WTC11 (cell line): ENCODE measurements around the gene GTPBP1. TPM values are rescaled to one million over a fixed set of nuclear protein-coding genes. Genes with fewer than 3 reads are reported as not detected.

ENCODE experiments used
- ATAC-seq: fragments of 200-7000 bp; cut with Tn5 transposase; 2 replicates; pipeline ENCODE4 v1.10.0; 2021; ENCODE audit warnings: mild to moderate bottlenecking, moderate library complexity
- CTCF ChIA-PET: fragments of 300-600 bp; sonication (Branson Sonifier 250); formaldehyde crosslinking; loops from one replicate; lab custom pipeline; 2021; ENCODE audit warnings: antibody characterized with exemption; lab: Charles Lee
- POLR2A ChIA-PET: fragments of 350-600 bp; sonication (Branson Sonifier 250); formaldehyde crosslinking; loops from one replicate; lab custom pipeline; 2021; ENCODE audit warnings: antibody characterized with exemption; lab: Charles Lee
- DNase-seq: peaks from one replicate; pipeline ENCODE4 v3.0.0; 2021; ENCODE audit warnings: low spot score
- H3K27ac Mint-ChIP-seq: 2 replicates; pipeline ENCODE4 v1.8.0; 2021; ENCODE audit warnings: mixed read lengths
- H3K27me3 Mint-ChIP-seq: 2 replicates; pipeline ENCODE4 v1.8.0; 2021; ENCODE audit warnings: low read depth, mild to moderate bottlenecking, moderate library complexity, mixed read lengths
- H3K36me3 Mint-ChIP-seq: 2 replicates; pipeline ENCODE4 v1.8.0; 2021; ENCODE audit warnings: mixed read lengths
- H3K4me1 Mint-ChIP-seq: 2 replicates; pipeline ENCODE4 v1.8.0; 2022; ENCODE audit warnings: mixed read lengths
- H3K4me3 Mint-ChIP-seq: 2 replicates; pipeline ENCODE4 v1.8.0; 2021; ENCODE audit warnings: mild to moderate bottlenecking, moderate library complexity, mixed read lengths
- H3K9me3 Mint-ChIP-seq: 2 replicates; pipeline ENCODE4 v1.8.0; 2021; ENCODE audit warnings: mixed read lengths
- ATF1 ChIP-seq: sonication (generic); formaldehyde crosslinking; IDR thresholded peaks from 2 replicates; pipeline ENCODE4 v1.8.1; 2023; ENCODE audit warnings: mild to moderate bottlenecking, moderate library complexity, missing genetic modification reagents
- CTCF ChIP-seq: fragments of 200-600 bp; IDR thresholded peaks from 2 replicates; pipeline ENCODE4 v1.8.0; 2022; ENCODE audit warnings: antibody characterized with exemption
- EMX1 ChIP-seq: fragments of 250-450 bp; sonication (Bioruptor Pico); IDR thresholded peaks from 2 replicates; pipeline ENCODE4 v1.8.0; 2021; ENCODE audit warnings: mild to moderate bottlenecking
- ETV6 ChIP-seq: sonication (generic); formaldehyde crosslinking; IDR thresholded peaks from 2 replicates; pipeline ENCODE4 v1.8.1; 2022; ENCODE audit warnings: mild to moderate bottlenecking, missing genetic modification reagents
- FOXP1 ChIP-seq: sonication (generic); formaldehyde crosslinking; IDR thresholded peaks from 2 replicates; pipeline ENCODE4 v1.8.0; 2022; ENCODE audit warnings: missing genetic modification reagents, mild to moderate bottlenecking, moderate library complexity, borderline replicate concordance
- GTF2I ChIP-seq: fragments of 250-450 bp; sonication (Bioruptor Pico); conservative IDR thresholded peaks from 2 replicates; pipeline ENCODE4 v1.4.0; 2021; ENCODE audit warnings: mild to moderate bottlenecking
- HMGA2 ChIP-seq: fragments of 250-450 bp; sonication (Bioruptor Pico); IDR thresholded peaks from 2 replicates; pipeline ENCODE4 v1.4.0; 2021; ENCODE audit warnings: mild to moderate bottlenecking, moderate library complexity
- HMGXB4 ChIP-seq: sonication (generic); formaldehyde crosslinking; IDR thresholded peaks from 2 replicates; pipeline ENCODE4 v1.8.1; 2023; ENCODE audit warnings: mild to moderate bottlenecking, moderate library complexity, missing genetic modification reagents
- IRF1 ChIP-seq: sonication (generic); formaldehyde crosslinking; IDR thresholded peaks from 2 replicates; pipeline ENCODE4 v1.8.0; 2023; ENCODE audit warnings: missing genetic modification reagents
- KAT7 ChIP-seq: sonication (generic); formaldehyde crosslinking; IDR thresholded peaks from 2 replicates; pipeline ENCODE4 v1.8.1; 2023; ENCODE audit warnings: missing genetic modification reagents, mild to moderate bottlenecking, borderline replicate concordance
- NFATC4 ChIP-seq: fragments of 250-450 bp; sonication (Bioruptor Pico); IDR thresholded peaks from 2 replicates; pipeline ENCODE4 v1.9.0; 2021; ENCODE audit warnings: mild to moderate bottlenecking
- PRRX2 ChIP-seq: fragments of 250-450 bp; sonication (Bioruptor Pico); IDR thresholded peaks from 2 replicates; pipeline ENCODE4 v1.8.0; 2021; ENCODE audit warnings: mild to moderate bottlenecking
- SOX15 ChIP-seq: fragments of 250-450 bp; sonication (Bioruptor Pico); IDR thresholded peaks from 2 replicates; pipeline ENCODE4 v1.9.0; 2021; ENCODE audit warnings: mild to moderate bottlenecking
- USF1 ChIP-seq: sonication (generic); formaldehyde crosslinking; IDR thresholded peaks from 2 replicates; pipeline ENCODE4 v1.8.0; 2022; ENCODE audit warnings: mild to moderate bottlenecking, missing genetic modification reagents
- ZNF138 ChIP-seq: sonication (generic); formaldehyde crosslinking; conservative IDR thresholded peaks from 2 replicates; pipeline ENCODE4 v1.8.1; 2022; ENCODE audit warnings: mild to moderate bottlenecking, moderate library complexity, missing genetic modification reagents
- ZNF219 ChIP-seq: sonication (generic); formaldehyde crosslinking; IDR thresholded peaks from 2 replicates; pipeline ENCODE4 v1.8.0; 2023; ENCODE audit warnings: missing genetic modification reagents, mild to moderate bottlenecking, borderline replicate concordance
- ZNF232 ChIP-seq: sonication (generic); formaldehyde crosslinking; IDR thresholded peaks from 2 replicates; pipeline ENCODE4 v1.8.0; 2022; ENCODE audit warnings: mild to moderate bottlenecking, missing genetic modification reagents
- ZNF396 ChIP-seq: fragments of 250-450 bp; sonication (Bioruptor Pico); IDR thresholded peaks from 2 replicates; pipeline ENCODE4 v1.8.0; 2021; ENCODE audit warnings: mild to moderate bottlenecking, moderate library complexity, borderline replicate concordance
- ZNF671 ChIP-seq: fragments of 250-450 bp; sonication (Bioruptor Pico); IDR thresholded peaks from 2 replicates; pipeline ENCODE4 v1.8.0; 2021; ENCODE audit warnings: mild to moderate bottlenecking
- total RNA-seq: library from RNA; stranded (reverse); gene quantifications from 3 replicates; pipeline ENCODE4 v1.2.3, GENCODE V29; 2021
- TF ChIP-seq, protein P1 (sequence below): fragments of 250-450 bp; sonication (Bioruptor Pico); IDR thresholded peaks from 2 replicates; pipeline ENCODE4 v1.9.0; 2021; ENCODE audit warnings: mild to moderate bottlenecking
- TF ChIP-seq, protein P2 (sequence below): sonication (generic); formaldehyde crosslinking; IDR thresholded peaks from 2 replicates; pipeline ENCODE4 v1.8.1; 2022; ENCODE audit warnings: low read depth, missing genetic modification reagents, borderline replicate concordance

Gene GTPBP1
- total RNA-seq, 1 experiment from 2014 or later, result 108 TPM

DNA sequence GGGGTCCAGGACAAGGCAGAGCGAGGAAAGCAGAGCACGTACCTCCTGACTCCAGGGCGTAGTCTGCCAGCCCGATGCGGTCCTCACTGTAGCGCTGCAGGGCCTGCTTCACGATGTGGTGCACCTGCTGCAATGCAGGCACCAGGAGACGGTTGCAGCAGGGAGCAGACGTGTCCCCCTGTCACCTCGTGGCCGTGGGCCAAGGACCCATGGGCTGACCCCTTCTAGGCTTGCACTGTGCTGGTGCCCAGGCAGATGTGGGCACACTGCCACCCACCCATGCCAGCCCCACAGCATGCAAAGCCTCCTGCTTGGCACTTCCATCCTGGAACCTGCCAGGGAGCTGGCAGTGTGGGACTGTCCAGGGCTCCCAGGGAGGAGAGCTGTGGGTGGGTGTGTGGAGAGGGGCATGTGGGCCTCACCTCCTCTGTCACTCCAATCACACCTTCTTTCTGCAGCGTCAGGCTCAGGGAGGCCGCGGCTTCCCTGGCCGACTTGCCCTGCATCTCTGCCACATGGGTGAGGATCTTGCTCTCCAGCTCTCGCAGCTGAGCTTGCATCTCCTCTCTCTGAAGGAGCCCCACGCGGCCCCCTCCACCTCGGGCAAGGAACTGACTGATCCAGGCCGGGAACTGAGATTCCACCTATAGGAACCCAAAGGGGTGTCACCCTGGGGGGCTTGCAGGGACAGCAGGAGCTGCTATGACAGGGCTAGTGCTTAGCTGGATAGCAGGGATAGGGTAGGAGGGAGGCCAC lies 33.7 kb downstream of the GTPBP1 start:
- ATAC-seq (no peak), DNase-seq (no peak)
- ChIA-PET CTCF (interaction anchor here (0.6 to 2.5 kb wide), 5 partner anchors 10 to 297 kb away, joined by 3 to 9 read pairs (median 4); no protein-coding TSS in a partner anchor), POLR2A (no interaction called here)
- no peak for TF ChIP-seq ZNF138 (CRISPR knock-in tag)
- TF ChIP-seq ZNF671 (CRISPR knock-in tag), result 0 out of 2 replicates have a peak, but pooled peaks have one; percentile 21
- TF ChIP-seq ETV6 (CRISPR knock-in tag), result no peak
- no peak for TF ChIP-seq PRRX2 (CRISPR knock-in tag)
- no peaks in the 10 kb centered on the region for H3K27me3 Mint-ChIP-seq
- H3K4me1 Mint-ChIP-seq, result no peaks in the 10 kb centered on the region
- peaks cover 24% of the 10 kb centered on the region for H3K36me3 Mint-ChIP-seq
- H3K27ac Mint-ChIP-seq, result no peak overlapping the region
- H3K4me3 Mint-ChIP-seq, result no peak overlapping the region
- no peaks in the 10 kb centered on the region for H3K9me3 Mint-ChIP-seq

DNA sequence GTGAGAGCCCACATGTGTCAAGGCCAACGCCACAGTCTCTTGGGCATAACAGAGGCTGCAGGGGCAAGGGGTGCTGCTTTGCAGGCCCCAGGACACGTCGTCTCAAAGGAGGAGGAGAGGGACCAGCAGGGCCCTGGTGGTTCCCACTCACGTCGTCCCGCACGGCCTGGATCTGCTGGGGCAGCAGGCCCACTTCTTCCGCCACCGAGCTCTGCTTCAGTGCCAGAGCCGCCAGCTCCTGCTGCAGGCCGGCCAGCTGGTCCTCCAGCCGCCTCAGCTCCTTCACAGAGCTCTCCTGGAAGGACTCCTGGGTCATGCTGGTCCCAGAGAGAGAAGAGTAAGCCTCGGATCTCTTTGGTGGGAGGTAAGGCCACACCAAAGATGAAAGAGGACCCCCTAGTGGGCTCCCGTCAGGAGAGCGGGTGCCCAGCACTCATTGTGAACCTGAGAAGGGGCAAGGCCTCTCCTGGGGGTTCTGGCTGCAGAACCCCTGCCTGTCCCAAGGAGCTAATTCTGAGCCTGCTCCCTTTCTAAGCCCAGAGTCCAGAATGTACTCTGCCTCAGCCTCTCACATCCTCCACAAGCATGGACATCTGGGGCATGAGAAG lies 34.5 kb downstream of the GTPBP1 start:
- Mint-ChIP-seq H3K4me3 (no peak overlapping the region), H3K27ac (no peak overlapping the region), H3K9me3 (no peaks in the 10 kb centered on the region), H3K4me1 (no peaks in the 10 kb centered on the region), H3K36me3 (peaks cover 25% of the 10 kb centered on the region), H3K27me3 (no peaks in the 10 kb centered on the region)
- DNase-seq (no peak), ATAC-seq (no peak)
- ChIA-PET CTCF (interaction anchor here (0.6 to 2.5 kb wide), 6 partner anchors 9 to 297 kb away, joined by 3 to 9 read pairs (median 4); no protein-coding TSS in a partner anchor), POLR2A (no interaction called here)
- TF ChIP-seq, protein P1, sequence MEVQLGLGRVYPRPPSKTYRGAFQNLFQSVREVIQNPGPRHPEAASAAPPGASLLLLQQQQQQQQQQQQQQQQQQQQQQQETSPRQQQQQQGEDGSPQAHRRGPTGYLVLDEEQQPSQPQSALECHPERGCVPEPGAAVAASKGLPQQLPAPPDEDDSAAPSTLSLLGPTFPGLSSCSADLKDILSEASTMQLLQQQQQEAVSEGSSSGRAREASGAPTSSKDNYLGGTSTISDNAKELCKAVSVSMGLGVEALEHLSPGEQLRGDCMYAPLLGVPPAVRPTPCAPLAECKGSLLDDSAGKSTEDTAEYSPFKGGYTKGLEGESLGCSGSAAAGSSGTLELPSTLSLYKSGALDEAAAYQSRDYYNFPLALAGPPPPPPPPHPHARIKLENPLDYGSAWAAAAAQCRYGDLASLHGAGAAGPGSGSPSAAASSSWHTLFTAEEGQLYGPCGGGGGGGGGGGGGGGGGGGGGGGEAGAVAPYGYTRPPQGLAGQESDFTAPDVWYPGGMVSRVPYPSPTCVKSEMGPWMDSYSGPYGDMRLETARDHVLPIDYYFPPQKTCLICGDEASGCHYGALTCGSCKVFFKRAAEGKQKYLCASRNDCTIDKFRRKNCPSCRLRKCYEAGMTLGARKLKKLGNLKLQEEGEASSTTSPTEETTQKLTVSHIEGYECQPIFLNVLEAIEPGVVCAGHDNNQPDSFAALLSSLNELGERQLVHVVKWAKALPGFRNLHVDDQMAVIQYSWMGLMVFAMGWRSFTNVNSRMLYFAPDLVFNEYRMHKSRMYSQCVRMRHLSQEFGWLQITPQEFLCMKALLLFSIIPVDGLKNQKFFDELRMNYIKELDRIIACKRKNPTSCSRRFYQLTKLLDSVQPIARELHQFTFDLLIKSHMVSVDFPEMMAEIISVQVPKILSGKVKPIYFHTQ (CRISPR knock-in tag), result no peak
- no peak for TF ChIP-seq ZNF219 (CRISPR knock-in tag)
- no peak for TF ChIP-seq HMGA2 (CRISPR knock-in tag)
- no peak for TF ChIP-seq USF1
- no peak for TF ChIP-seq PRRX2 (CRISPR knock-in tag)

DNA sequence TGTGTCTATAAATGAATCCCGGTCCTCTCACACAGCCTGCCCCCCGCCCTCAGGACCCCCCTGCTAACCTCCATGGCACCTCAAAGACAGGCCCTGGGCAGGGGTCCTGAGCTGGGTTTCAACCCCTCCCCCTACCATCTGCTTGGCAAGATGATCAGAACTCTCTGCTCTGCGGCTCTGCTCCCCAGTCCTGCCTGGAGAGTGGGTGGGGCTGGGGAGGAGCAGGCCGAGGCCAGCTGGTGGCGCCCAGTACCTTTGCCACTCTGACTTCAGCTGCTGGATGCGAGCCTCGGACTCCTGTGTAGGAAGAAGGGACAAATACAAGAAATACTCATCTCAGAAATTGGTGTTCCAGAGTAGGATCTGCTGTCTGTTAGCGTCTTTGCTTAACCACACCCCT lies 35.0 kb downstream of the GTPBP1 start:
- H3K27ac Mint-ChIP-seq, result no peak overlapping the region
- no peaks in the 10 kb centered on the region for H3K27me3 Mint-ChIP-seq
- ChIA-PET POLR2A (no interaction called here), CTCF (interaction anchor here (1.0 to 2.5 kb wide), 5 partner anchors 8 to 130 kb away, joined by 3 to 9 read pairs (median 4); no protein-coding TSS in a partner anchor)
- H3K4me3 Mint-ChIP-seq, result no peak overlapping the region
- H3K36me3 Mint-ChIP-seq, result peaks cover 25% of the 10 kb centered on the region
- DNase-seq (no peak), ATAC-seq (peak; percentile 10; the same call in 1 of the 2 replicates)
- no peaks in the 10 kb centered on the region for H3K9me3 Mint-ChIP-seq
- no peaks in the 10 kb centered on the region for H3K4me1 Mint-ChIP-seq
- TF ChIP-seq FOXP1 (CRISPR knock-in tag) (no peak), NFATC4 (CRISPR knock-in tag) (no peak), IRF1 (CRISPR knock-in tag) (no peak), ZNF232 (no peak), SOX15 (CRISPR knock-in tag) (no peak), ATF1 (CRISPR knock-in tag) (no peak), CTCF (no peak), EMX1 (CRISPR knock-in tag) (no peak), USF1 (no peak), KAT7 (no peak), ZNF396 (CRISPR knock-in tag) (no peak), GTF2I (CRISPR knock-in tag) (no peak), HMGXB4 (no peak)
- TF ChIP-seq, protein P2, sequence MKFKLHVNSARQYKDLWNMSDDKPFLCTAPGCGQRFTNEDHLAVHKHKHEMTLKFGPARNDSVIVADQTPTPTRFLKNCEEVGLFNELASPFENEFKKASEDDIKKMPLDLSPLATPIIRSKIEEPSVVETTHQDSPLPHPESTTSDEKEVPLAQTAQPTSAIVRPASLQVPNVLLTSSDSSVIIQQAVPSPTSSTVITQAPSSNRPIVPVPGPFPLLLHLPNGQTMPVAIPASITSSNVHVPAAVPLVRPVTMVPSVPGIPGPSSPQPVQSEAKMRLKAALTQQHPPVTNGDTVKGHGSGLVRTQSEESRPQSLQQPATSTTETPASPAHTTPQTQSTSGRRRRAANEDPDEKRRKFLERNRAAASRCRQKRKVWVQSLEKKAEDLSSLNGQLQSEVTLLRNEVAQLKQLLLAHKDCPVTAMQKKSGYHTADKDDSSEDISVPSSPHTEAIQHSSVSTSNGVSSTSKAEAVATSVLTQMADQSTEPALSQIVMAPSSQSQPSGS, result no peak
